NCI-H146 (cell line): ENCODE measurements around the gene PTPRB.
A peak's percentile ranks its signal among the peaks of the same experiment; 100 is the strongest.

Source experiments
- DNase-seq: peaks from one replicate; lab custom pipeline; 2025; lab: John Stamatoyannopoulos, UW

Gene PTPRB

GRCh38 chr12:70592664-70593063 is 44.6 kb downstream of the PTPRB start:
- DNase-seq = no peak

- no peak for DNase-seq
Observed at GRCh38 chr12:70590549-70591226, 46.5 kb downstream of the PTPRB start.

GRCh38 chr12:70590051-70590450 is 47.2 kb downstream of the PTPRB start:
- DNase-seq = peak; percentile 38

- no peak for DNase-seq
Observed at GRCh38 chr12:70584332-70584731, 52.9 kb downstream of the PTPRB start.

GRCh38 chr12:70583251-70583650 is 54.0 kb downstream of the PTPRB start:
- DNase-seq = no peak

- DNase-seq = no peak
Observed at GRCh38 chr12:70581208-70581607, 56.0 kb downstream of the PTPRB start.

- DNase-seq = no peak
Observed at GRCh38 chr12:70577283-70577634, 60.0 kb downstream of the PTPRB start.

- peak; percentile 61 for DNase-seq
Observed at GRCh38 chr12:70576341-70577282, 60.6 kb downstream of the PTPRB start.

GRCh38 chr12:70571705-70572268 is 65.4 kb downstream of the PTPRB start:
- DNase-seq = no peak

- DNase-seq = no peak
Observed at GRCh38 chr12:70571029-70571428, 66.2 kb downstream of the PTPRB start.

GRCh38 chr12:70561550-70561949 is 75.7 kb downstream of the PTPRB start:
- DNase-seq = no peak

GRCh38 chr12:70560671-70561070 is 76.6 kb downstream of the PTPRB start:
- no peak for DNase-seq

- DNase-seq = no peak
Observed at GRCh38 chr12:70559390-70559789, 77.8 kb downstream of the PTPRB start.

- no peak for DNase-seq
Observed at GRCh38 chr12:70557583-70558191, 79.5 kb downstream of the PTPRB start.

- no peak for DNase-seq
Observed at GRCh38 chr12:70556179-70556869, 80.9 kb downstream of the PTPRB start.

- no peak for DNase-seq
Observed at GRCh38 chr12:70555081-70555480, 82.1 kb downstream of the PTPRB start.

GRCh38 chr12:70553391-70553859 is 83.8 kb downstream of the PTPRB start:
- no peak for DNase-seq

GRCh38 chr12:70551731-70552130 is 85.5 kb downstream of the PTPRB start:
- DNase-seq = no peak

GRCh38 chr12:70550180-70550577 is 87.0 kb downstream of the PTPRB start:
- DNase-seq = no peak

- DNase-seq = no peak
Observed at GRCh38 chr12:70549340-70550179, 87.7 kb downstream of the PTPRB start.

GRCh38 chr12:70543444-70543843 is 93.8 kb downstream of the PTPRB start:
- no peak for DNase-seq
